HG03175 (cell line): ENCODE measurements around the gene FLT4.
"Not testable (repeated sequence)": the region's sequence is repeated elsewhere in the genome, so short reads cannot be mapped to it uniquely, and the experiment has no call there.

Experiments used
- ATAC-seq: cut with Tn5 transposase; IDR thresholded peaks from one replicate; pipeline ENCODE4 v1.9.1; 2021; ENCODE audit warnings: mild to moderate bottlenecking, moderate library complexity; ENCODE audit not compliant: unreplicated experiment

FLT4 gene

GRCh38 chr5:180649297-180650039 lies at the start of gene FLT4:
TSS of gene FLT4 (minus strand) at chr5:180649600. CDS start at chr5:180649545, 55 bp downstream.
- no peak for ATAC-seq

- no peak for ATAC-seq
Measured at GRCh38 chr5:180699042-180699441, 49.6 kb upstream of the FLT4 start.

GRCh38 chr5:180696116-180696515 lies 46.7 kb upstream of the FLT4 start:
- no peak for ATAC-seq

GRCh38 chr5:180692429-180692828 lies 43.0 kb upstream of the FLT4 start:
- no peak for ATAC-seq

GRCh38 chr5:180691046-180691445 lies 41.6 kb upstream of the FLT4 start:
- ATAC-seq, result no peak

GRCh38 chr5:180690562-180690961 lies 41.2 kb upstream of the FLT4 start:
- no peak for ATAC-seq

GRCh38 chr5:180689775-180690174 lies 40.4 kb upstream of the FLT4 start:
- ATAC-seq, result no peak

GRCh38 chr5:180689071-180689694 lies 39.8 kb upstream of the FLT4 start:
- ATAC-seq, result no peak

GRCh38 chr5:180688330-180689070 lies 39.1 kb upstream of the FLT4 start:
- no peak for ATAC-seq

- not testable (repeated sequence) for ATAC-seq
Measured at GRCh38 chr5:180686799-180687198, 37.4 kb upstream of the FLT4 start.

GRCh38 chr5:180684623-180685161 lies 35.3 kb upstream of the FLT4 start:
- ATAC-seq, result no peak

- ATAC-seq, result no peak
Measured at GRCh38 chr5:180683220-180683922, 34.0 kb upstream of the FLT4 start.

- ATAC-seq, result no peak
Measured at GRCh38 chr5:180682560-180682959, 33.2 kb upstream of the FLT4 start.

- ATAC-seq, result not testable (repeated sequence)
Measured at GRCh38 chr5:180682008-180682407, 32.6 kb upstream of the FLT4 start.

GRCh38 chr5:180678319-180678718 lies 28.9 kb upstream of the FLT4 start:
- ATAC-seq, result not testable (repeated sequence)

GRCh38 chr5:180675036-180675635 lies 25.7 kb upstream of the FLT4 start:
- no peak for ATAC-seq

- not testable (repeated sequence) for ATAC-seq
Measured at GRCh38 chr5:180674090-180674475, 24.7 kb upstream of the FLT4 start.

GRCh38 chr5:180673371-180674089 lies 24.1 kb upstream of the FLT4 start:
- ATAC-seq, result no peak

- ATAC-seq, result not testable (repeated sequence)
Measured at GRCh38 chr5:180671958-180672524, 22.6 kb upstream of the FLT4 start.
